Measurements from ENCODE around the gene NAT16. TPM values are rescaled to one million over a fixed set of nuclear protein-coding genes. Genes with fewer than 3 reads are reported as not detected.
A peak's percentile ranks its signal among the peaks of the same experiment; 100 is the strongest.
"Not testable (repeated sequence)": the region's sequence is repeated elsewhere in the genome, so short reads cannot be mapped to it uniquely, and the experiment has no call there.

Gene NAT16
- total and polyA plus RNA-seq, 12 donors: 0.14 TPM; not detected in 11

DNA sequence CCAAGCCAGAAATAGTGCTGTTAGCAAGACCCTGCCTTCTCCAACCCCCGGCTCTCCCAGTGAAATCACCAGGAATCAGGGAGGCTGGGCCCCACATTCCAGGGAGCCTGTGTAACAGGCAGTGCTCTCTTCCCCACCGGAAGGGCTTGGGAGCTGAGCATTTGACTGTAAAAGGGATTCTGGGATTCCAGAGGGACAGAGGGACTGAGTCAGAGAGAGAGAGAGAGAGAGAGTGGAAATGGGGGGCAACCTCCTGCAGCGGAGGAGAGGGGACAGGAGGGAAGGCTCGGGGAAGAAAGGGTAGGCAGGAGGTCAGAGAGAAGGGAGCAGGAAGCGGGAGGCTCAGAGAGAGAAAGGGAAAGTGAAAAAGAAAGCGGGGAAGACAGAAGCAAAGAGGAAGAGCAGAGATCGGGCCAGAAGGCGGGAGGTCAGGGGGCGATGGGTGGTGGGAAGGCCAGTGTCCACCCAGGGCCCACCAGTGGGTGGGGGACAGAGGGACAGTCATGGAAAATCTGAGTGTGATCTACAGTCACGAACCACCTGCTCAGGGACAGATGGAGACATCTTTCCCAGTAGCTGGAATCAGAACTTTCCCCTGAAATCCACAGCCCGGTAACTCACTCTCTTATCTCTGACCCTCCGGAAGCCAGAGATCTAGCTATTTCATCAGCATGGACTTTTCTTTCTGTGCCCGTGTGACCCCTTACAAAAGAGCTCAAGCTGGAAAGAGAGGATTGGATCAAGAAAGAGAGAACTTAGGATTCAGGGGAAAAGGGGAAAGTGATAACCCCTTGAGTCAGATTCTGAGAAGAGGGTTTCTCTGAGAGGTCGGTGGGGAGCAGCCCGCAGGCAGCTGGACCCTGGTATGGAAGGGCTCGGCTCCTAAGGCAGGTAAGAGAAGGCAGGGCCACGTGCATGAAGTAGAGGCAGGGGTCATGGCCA, 57.8 kb downstream of the NAT16 start:
- TF ChIP-seq POLR2A (IDR thresholded peaks at IDR 0.05): peak; percentile 25 to 63
- TF ChIP-seq, protein P1, sequence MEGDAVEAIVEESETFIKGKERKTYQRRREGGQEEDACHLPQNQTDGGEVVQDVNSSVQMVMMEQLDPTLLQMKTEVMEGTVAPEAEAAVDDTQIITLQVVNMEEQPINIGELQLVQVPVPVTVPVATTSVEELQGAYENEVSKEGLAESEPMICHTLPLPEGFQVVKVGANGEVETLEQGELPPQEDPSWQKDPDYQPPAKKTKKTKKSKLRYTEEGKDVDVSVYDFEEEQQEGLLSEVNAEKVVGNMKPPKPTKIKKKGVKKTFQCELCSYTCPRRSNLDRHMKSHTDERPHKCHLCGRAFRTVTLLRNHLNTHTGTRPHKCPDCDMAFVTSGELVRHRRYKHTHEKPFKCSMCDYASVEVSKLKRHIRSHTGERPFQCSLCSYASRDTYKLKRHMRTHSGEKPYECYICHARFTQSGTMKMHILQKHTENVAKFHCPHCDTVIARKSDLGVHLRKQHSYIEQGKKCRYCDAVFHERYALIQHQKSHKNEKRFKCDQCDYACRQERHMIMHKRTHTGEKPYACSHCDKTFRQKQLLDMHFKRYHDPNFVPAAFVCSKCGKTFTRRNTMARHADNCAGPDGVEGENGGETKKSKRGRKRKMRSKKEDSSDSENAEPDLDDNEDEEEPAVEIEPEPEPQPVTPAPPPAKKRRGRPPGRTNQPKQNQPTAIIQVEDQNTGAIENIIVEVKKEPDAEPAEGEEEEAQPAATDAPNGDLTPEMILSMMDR (IDR thresholded peaks at IDR 0.05): no peak
- DNase-seq: peak; percentile 40 to 87 (median 78)

DNA sequence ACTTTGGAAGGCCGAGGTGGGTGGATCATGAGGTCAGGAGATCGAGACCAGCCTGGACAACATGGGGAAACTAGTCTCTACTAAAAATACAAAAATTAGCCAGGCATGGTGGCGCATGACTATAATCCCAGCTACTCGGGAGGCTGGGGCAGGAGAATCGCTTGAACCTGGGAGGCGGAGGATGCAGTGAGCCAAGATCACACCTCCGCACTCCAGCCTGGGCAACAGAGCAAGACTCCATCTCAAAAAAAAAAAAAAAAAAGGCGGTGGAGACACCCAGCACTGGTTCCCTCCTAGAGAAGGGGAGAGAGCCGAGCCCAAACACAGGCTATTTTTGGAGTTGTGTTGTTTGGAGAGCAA, 58.5 kb downstream of the NAT16 start:
- DNase-seq; intact Hi-C loops (cut with DNase I); H3K27me3 ChIP-seq; H3K9me3 ChIP-seq (replicated peaks in 1 of 3); H3K36me3 ChIP-seq (replicated peaks in 1 of 2): not testable (repeated sequence)
- WGBS, 4 donors: 62 to 82% (median 70%) methylated on average over 8 to 9 of the region's 9 CpGs
- Histone ChIP-seq H3K4me3 (peak overlapping the region in 1 of 4 donors; percentile 52), H3K4me1 (replicated peaks in 1 of 2) (peaks cover 19 to 30% of the 10 kb centered on the region in 2 donors), H3K27ac (peak overlapping the region; percentile 55 to 94 (median 79))

More for the DNA sequence above, 57.8 kb downstream of the NAT16 start:
- peaks cover 24 to 36% of the 10 kb centered on the region in 2 donors for H3K4me1 ChIP-seq (replicated peaks in 1 of 2)
- H3K27me3 ChIP-seq: no peaks in the 10 kb centered on the region
- 13 to 18% (median 16%) methylated on average over 17 of the region's 17 CpGs for WGBS, 4 donors
- H3K4me3 ChIP-seq: peak overlapping the region in 2 of 4 donors; percentile 52 to 53
- no peaks in the 10 kb centered on the region for H3K36me3 ChIP-seq (replicated peaks in 1 of 2)
- no peaks in the 10 kb centered on the region for H3K9me3 ChIP-seq (replicated peaks in 1 of 3)
- H3K27ac ChIP-seq: peak overlapping the region; percentile 55 to 94 (median 79)
- intact Hi-C loops (cut with DNase I): no loop called here

Small RNAs within 50 kb of the gene (microRNA-seq; reads per million reads assigned to microRNA genes)
- gene MIR4653: 0 reads per million in 3 donors

Small RNAs within 50 kb of the gene (small RNA-seq; reads per million reads assigned to genes)
- gene MIR4653: 0 to 0.25 reads per million in 2 donors

Other genes starting within 250 kb of the NAT16 start
- gene MUC3A, start 230.8 kb downstream of the NAT16 start, total RNA-seq: under 1 TPM in 3 of 9 donors, not detected in 6; 0.04 to 0.91 (median 0.38) TPM
- under 1 TPM; 0.05 to 0.17 (median 0.16) TPM for gene MUC3A, start 230.8 kb downstream of the NAT16 start, polyA plus RNA-seq
- gene MUC12, start 210.7 kb downstream of the NAT16 start, total RNA-seq: 1 to 10 TPM in 1 of 9 donors, under 1 TPM in 4, not detected in 4; 0.07 to 1.2 (median 0.55) TPM
- 1 to 10 TPM in 2 of 3 donors, under 1 TPM in 1; 0.44 to 3.3 (median 3.0) TPM for gene MUC12, start 210.7 kb downstream of the NAT16 start, polyA plus RNA-seq
- not detected for gene MUC17, start 160.2 kb downstream of the NAT16 start, total RNA-seq
- not detected for gene MUC17, start 160.2 kb downstream of the NAT16 start, polyA plus RNA-seq
- gene TRIM56, start 94.8 kb downstream of the NAT16 start, total RNA-seq: 10 to 100 TPM; 10.6 to 57.3 (median 29.5) TPM
- gene TRIM56, start 94.8 kb downstream of the NAT16 start, polyA plus RNA-seq: 10 to 100 TPM in 2 of 3 donors, 1 to 10 TPM in 1; 8.3 to 24.1 (median 16.3) TPM
- 100 to 1,000 TPM in 1 of 9 donors, 10 to 100 TPM in 6, 1 to 10 TPM in 2; 4.8 to 118 (median 18.8) TPM for gene SERPINE1, start 53.2 kb downstream of the NAT16 start, total RNA-seq
- gene SERPINE1, start 53.2 kb downstream of the NAT16 start, polyA plus RNA-seq: 10 to 100 TPM in 2 of 3 donors, 1 to 10 TPM in 1; 9.1 to 23.1 (median 23.0) TPM
- gene AP1S1, start 25.8 kb downstream of the NAT16 start, total RNA-seq: 100 to 1,000 TPM in 1 of 9 donors, 10 to 100 TPM in 8; 26.9 to 190 (median 45.8) TPM
- 10 to 100 TPM; 20.4 to 35.4 (median 30.0) TPM for gene AP1S1, start 25.8 kb downstream of the NAT16 start, polyA plus RNA-seq
- 10 to 100 TPM in 2 of 9 donors, 1 to 10 TPM in 3, under 1 TPM in 1, not detected in 3; 0.97 to 14.3 (median 3.3) TPM for gene VGF, start 14.7 kb downstream of the NAT16 start, total RNA-seq
- gene VGF, start 14.7 kb downstream of the NAT16 start, polyA plus RNA-seq: 10 to 100 TPM in 1 of 3 donors, 1 to 10 TPM in 2; 1.9 to 12.8 (median 4.6) TPM
- not detected for gene MOGAT3, start 20.7 kb upstream of the NAT16 start, total RNA-seq
- not detected for gene MOGAT3, start 20.7 kb upstream of the NAT16 start, polyA plus RNA-seq
- gene PLOD3, start 37.3 kb upstream of the NAT16 start, total RNA-seq: 10 to 100 TPM; 24.1 to 62.2 (median 50.8) TPM
- 10 to 100 TPM; 35.4 to 59.8 (median 54.4) TPM for gene PLOD3, start 37.3 kb upstream of the NAT16 start, polyA plus RNA-seq
- gene ZNHIT1, start 37.9 kb upstream of the NAT16 start, total RNA-seq: 100 to 1,000 TPM in 4 of 9 donors, 10 to 100 TPM in 5; 69.0 to 142 (median 95.7) TPM
- 100 to 1,000 TPM in 2 of 3 donors, 10 to 100 TPM in 1; 34.7 to 228 (median 177) TPM for gene ZNHIT1, start 37.9 kb upstream of the NAT16 start, polyA plus RNA-seq
- 1 to 10 TPM; 2.0 to 7.8 (median 3.6) TPM for gene CLDN15, start 57.5 kb upstream of the NAT16 start, total RNA-seq
- gene CLDN15, start 57.5 kb upstream of the NAT16 start, polyA plus RNA-seq: 10 to 100 TPM in 1 of 3 donors, 1 to 10 TPM in 1, under 1 TPM in 1; 0.70 to 10.9 (median 6.5) TPM
- gene FIS1, start 64.8 kb upstream of the NAT16 start, total RNA-seq: 100 to 1,000 TPM; 216 to 439 (median 287) TPM
- gene FIS1, start 64.8 kb upstream of the NAT16 start, polyA plus RNA-seq: 100 to 1,000 TPM; 158 to 230 (median 168) TPM
- 10 to 100 TPM; 22.5 to 72.2 (median 34.7) TPM for gene IFT22, start 141.5 kb upstream of the NAT16 start, total RNA-seq
- 10 to 100 TPM; 14.7 to 40.9 (median 22.5) TPM for gene IFT22, start 141.5 kb upstream of the NAT16 start, polyA plus RNA-seq
- 10 to 100 TPM in 2 of 9 donors, 1 to 10 TPM in 7; 1.8 to 18.8 (median 5.0) TPM for gene COL26A1, start 182.6 kb upstream of the NAT16 start, total RNA-seq
- gene COL26A1, start 182.6 kb upstream of the NAT16 start, polyA plus RNA-seq: 10 to 100 TPM in 1 of 3 donors, 1 to 10 TPM in 1, under 1 TPM in 1; 0.64 to 15.0 (median 3.4) TPM